ENCODE results near the gene PAPPA. TPM values are rescaled to one million over a fixed set of nuclear protein-coding genes. Genes with fewer than 3 reads are reported as not detected.
A peak's percentile ranks its signal among the peaks of the same experiment; 100 is the strongest.

PAPPA gene
- total and polyA plus RNA-seq, 8 donors = 0.45 to 11.7 (median 1.9) TPM

DNA sequence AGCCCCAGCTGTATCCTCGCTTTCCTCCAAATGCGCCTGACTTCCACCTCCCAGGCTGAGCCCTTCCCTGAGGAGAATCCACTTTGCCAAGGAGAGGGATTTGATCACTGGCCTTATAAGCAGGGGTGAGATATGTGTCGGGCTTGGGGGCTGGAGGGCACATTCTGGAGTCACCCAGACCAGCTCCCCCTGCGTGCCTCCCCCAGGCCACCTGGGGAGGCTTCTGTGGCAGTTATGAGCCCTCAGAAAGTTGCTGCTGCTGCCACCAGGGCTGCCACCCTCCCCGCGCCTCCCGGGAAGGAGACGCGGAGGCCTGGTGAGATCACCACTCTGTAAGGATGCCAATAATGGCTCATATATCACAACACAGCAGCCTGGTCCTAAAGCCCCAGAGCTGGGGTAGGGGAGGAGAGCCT, 211.5 kb downstream of the PAPPA start:
- Histone ChIP-seq H3K27ac (peak overlapping the region in 3 of 5 donors; percentile 33 to 67 (median 44)), H3K4me1 (peaks cover 0 to 10% (median 4%) of the 10 kb centered on the region in 4 donors), H3K27me3 (no peaks in the 10 kb centered on the region), H3K9me3 (no peaks in the 10 kb centered on the region), H3K4me3 (no peak overlapping the region), H3K36me3 (peaks cover 0 to 4% (median 0%) of the 10 kb centered on the region in 4 donors)
- 21 to 41% (median 35%) methylated on average over 7 to 9 of the region's 9 CpGs for WGBS, 5 donors
- no peak for TF ChIP-seq POLR2AphosphoS5 (IDR thresholded peaks at IDR 0.05)
- TF ChIP-seq POLR2A (IDR thresholded peaks at IDR 0.05) = no peak
- no peak for TF ChIP-seq EP300 (IDR thresholded peaks at IDR 0.05)
- intact Hi-C loops (cut with DNase I; ENCODE audit: low total_unique reads) = no loop called here
- peak; percentile 32 to 92 for DNase-seq

DNA sequence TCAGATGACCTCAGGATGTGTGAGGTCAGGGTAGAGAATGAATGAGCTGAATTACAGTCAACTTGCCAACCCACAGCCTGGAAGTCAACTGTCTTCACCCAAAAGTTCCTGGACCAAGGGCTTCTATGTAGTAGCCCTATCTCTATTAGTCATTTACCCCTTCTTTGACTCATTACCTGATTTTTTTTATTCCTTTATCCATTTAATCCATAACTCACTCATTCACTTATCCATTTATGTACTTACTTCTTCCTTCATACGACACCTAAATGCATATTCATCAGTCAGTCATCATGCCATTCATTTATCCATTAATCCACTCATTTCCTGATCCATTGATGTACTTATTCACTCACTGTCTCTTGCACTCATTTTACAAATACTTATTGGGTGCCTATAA, 212.7 kb downstream of the PAPPA start:
- intact Hi-C loops (cut with DNase I; ENCODE audit: low total_unique reads) = no loop called here
- no peak overlapping the region for H3K27ac ChIP-seq
- WGBS, 5 donors = 83 to 100% (median 90%) methylated on average over 1 of the region's 1 CpG

DNA sequence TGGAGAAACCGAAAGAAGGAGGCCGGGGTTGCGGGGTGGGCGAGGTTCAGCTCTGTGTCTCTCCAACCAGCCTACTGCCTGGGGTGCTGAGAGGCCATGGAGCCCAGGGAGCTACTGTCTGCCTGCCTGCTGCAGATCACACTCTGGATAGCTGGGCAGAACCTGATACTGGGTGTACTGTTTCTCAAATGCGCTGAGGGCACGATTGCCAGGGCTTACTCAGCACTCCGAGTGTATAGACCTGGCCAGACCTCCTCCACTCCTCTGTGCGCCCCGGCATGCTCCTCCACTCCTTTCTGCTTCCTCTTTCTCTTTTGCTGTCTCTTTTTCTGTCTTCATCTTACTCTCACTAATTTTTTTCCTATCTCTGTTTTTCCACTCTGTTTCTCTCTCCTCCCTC, 215.1 kb downstream of the PAPPA start:
- H3K4me1 ChIP-seq = peaks cover 0 to 10% (median 4%) of the 10 kb centered on the region in 4 donors
- TF ChIP-seq POLR2AphosphoS5 (IDR thresholded peaks at IDR 0.05) = no peak
- TF ChIP-seq, protein P1, sequence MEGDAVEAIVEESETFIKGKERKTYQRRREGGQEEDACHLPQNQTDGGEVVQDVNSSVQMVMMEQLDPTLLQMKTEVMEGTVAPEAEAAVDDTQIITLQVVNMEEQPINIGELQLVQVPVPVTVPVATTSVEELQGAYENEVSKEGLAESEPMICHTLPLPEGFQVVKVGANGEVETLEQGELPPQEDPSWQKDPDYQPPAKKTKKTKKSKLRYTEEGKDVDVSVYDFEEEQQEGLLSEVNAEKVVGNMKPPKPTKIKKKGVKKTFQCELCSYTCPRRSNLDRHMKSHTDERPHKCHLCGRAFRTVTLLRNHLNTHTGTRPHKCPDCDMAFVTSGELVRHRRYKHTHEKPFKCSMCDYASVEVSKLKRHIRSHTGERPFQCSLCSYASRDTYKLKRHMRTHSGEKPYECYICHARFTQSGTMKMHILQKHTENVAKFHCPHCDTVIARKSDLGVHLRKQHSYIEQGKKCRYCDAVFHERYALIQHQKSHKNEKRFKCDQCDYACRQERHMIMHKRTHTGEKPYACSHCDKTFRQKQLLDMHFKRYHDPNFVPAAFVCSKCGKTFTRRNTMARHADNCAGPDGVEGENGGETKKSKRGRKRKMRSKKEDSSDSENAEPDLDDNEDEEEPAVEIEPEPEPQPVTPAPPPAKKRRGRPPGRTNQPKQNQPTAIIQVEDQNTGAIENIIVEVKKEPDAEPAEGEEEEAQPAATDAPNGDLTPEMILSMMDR (IDR thresholded peaks at IDR 0.05) = no peak
- TF ChIP-seq POLR2A (IDR thresholded peaks at IDR 0.05) = no peak
- no peak for TF ChIP-seq EP300 (IDR thresholded peaks at IDR 0.05)
- H3K27ac ChIP-seq = no peak overlapping the region
- WGBS, 5 donors = 89 to 95% (median 89%) methylated on average over 9 of the region's 9 CpGs
- DNase-seq = peak in 1 of 2 donors; percentile 23
- H3K4me3 ChIP-seq = no peak overlapping the region
- H3K36me3 ChIP-seq = no peaks in the 10 kb centered on the region
- intact Hi-C loops (cut with DNase I; ENCODE audit: low total_unique reads) = no loop called here
- H3K27me3 ChIP-seq = no peaks in the 10 kb centered on the region
- H3K9me3 ChIP-seq = no peaks in the 10 kb centered on the region

More for the DNA sequence above, 212.7 kb downstream of the PAPPA start:
- Histone ChIP-seq H3K9me3 (no peaks in the 10 kb centered on the region), H3K36me3 (peaks cover 0 to 4% (median 0%) of the 10 kb centered on the region in 4 donors), H3K4me1 (peaks cover 0 to 10% (median 4%) of the 10 kb centered on the region in 4 donors), H3K27me3 (no peaks in the 10 kb centered on the region), H3K4me3 (no peak overlapping the region)
- DNase-seq = no peak
- TF ChIP-seq EP300 (IDR thresholded peaks at IDR 0.05) = no peak
- TF ChIP-seq POLR2A (IDR thresholded peaks at IDR 0.05) = no peak
- TF ChIP-seq, protein P1 (IDR thresholded peaks at IDR 0.05) = no peak
- TF ChIP-seq POLR2AphosphoS5 (IDR thresholded peaks at IDR 0.05) = no peak

DNA sequence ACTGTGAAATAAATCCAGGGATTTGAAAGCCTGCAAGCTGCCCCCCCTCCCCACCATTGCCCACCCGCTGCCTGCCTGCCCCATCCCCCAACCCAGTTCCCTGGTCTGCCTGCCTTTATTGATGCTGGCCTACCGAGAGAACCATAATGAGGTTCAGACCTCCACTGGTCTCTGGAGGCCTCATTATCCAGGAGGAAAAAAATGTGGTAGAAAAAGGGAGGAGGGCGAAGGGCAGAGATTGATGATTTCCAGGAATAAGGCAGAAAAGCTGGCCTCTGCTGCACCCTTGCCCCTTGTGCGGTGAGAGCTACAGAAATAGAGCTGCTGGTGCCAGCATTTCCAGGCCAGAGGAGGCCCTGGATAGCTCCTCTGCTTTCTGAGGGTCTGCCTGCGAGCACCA, 216.1 kb downstream of the PAPPA start:
- no peak overlapping the region for H3K4me3 ChIP-seq
- TF ChIP-seq POLR2A (IDR thresholded peaks at IDR 0.05) = no peak
- TF ChIP-seq, protein P1 (IDR thresholded peaks at IDR 0.05) = no peak
- no peak for TF ChIP-seq EP300 (IDR thresholded peaks at IDR 0.05)
- no peak for TF ChIP-seq POLR2AphosphoS5 (IDR thresholded peaks at IDR 0.05)
- no peaks in the 10 kb centered on the region for H3K9me3 ChIP-seq
- peaks cover 0 to 9% (median 2%) of the 10 kb centered on the region in 4 donors for H3K4me1 ChIP-seq
- peak in 1 of 2 donors; percentile 28 for DNase-seq
- WGBS, 5 donors = 72 to 87% (median 79%) methylated on average over 5 of the region's 5 CpGs
- no peaks in the 10 kb centered on the region for H3K27me3 ChIP-seq
- intact Hi-C loops (cut with DNase I; ENCODE audit: low total_unique reads) = no loop called here
- H3K36me3 ChIP-seq = no peaks in the 10 kb centered on the region
- H3K27ac ChIP-seq = no peak overlapping the region

DNA sequence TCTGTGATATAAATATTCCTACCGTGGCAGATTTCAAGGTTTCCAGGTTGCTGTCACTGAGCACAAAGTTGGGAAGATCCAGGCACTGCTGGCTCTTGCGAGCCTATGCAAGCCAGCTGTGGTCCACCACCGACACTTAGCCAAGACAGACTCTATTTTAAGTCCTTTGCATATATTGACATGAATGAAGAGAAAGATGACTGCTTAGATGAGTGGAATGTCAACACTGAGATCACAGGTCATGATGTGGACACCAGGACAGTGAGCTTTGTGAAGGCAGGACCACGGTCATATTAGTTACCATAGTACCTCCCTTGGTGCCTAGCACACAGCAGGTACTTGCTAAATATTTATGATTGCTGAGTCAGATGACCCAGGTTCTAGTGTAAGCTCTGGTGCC, 217.0 kb downstream of the PAPPA start:
- TF ChIP-seq EP300 (IDR thresholded peaks at IDR 0.05) = no peak
- Histone ChIP-seq H3K4me1 (peaks cover 0 to 2% (median 0%) of the 10 kb centered on the region in 4 donors), H3K27me3 (no peaks in the 10 kb centered on the region), H3K4me3 (no peak overlapping the region), H3K27ac (no peak overlapping the region), H3K9me3 (no peaks in the 10 kb centered on the region), H3K36me3 (no peaks in the 10 kb centered on the region)
- DNase-seq = no peak
- intact Hi-C loops (cut with DNase I; ENCODE audit: low total_unique reads) = no loop called here
- 75 to 86% (median 85%) methylated on average over 4 of the region's 4 CpGs for WGBS, 5 donors
